Cardiac muscle cell (in vitro differentiated cells and primary cell): ENCODE data around the gene SAP30BP. TPM values are rescaled to one million over a fixed set of nuclear protein-coding genes. Genes with fewer than 3 reads are reported as not detected.

Experiments
- DNase-seq, 2 donors: peaks; one replicate each; pipeline versions ENCODE4 v3.0.0 to v3.0.0-alpha.2; 2010 to 2017; ENCODE audit warnings: low read depth in 1 of 2, low spot score in 1 of 2
- H3K27ac ChIP-seq: fragments of 200-600 bp; sonication (generic); 2 replicates; pipeline ENCODE4 v1.5.1; 2016
- H3K27me3 ChIP-seq: fragments of 200-600 bp; sonication (generic); 2 replicates; pipeline ENCODE4 v1.6.0; 2016; ENCODE audit warnings: control low read depth
- H3K36me3 ChIP-seq: fragments of 200-600 bp; sonication (generic); 2 replicates; pipeline ENCODE4 v1.5.1; 2016; ENCODE audit warnings: control low read depth
- H3K4me1 ChIP-seq: fragments of 200-600 bp; sonication (generic); 2 replicates; pipeline ENCODE4 v1.8.1; 2017; ENCODE audit warnings: low read depth, mild to moderate bottlenecking, mixed run types
- H3K4me3 ChIP-seq: fragments of 200-600 bp; sonication (generic); 2 replicates; pipeline ENCODE4 v1.5.1; 2016; ENCODE audit warnings: mild to moderate bottlenecking
- H3K9me3 ChIP-seq: fragments of 200-600 bp; sonication (generic); 2 replicates; pipeline ENCODE4 v1.5.1; 2017; ENCODE audit warnings: low read depth, mild to moderate bottlenecking, control low read depth
- polyA plus RNA-seq: library from polyadenylated mRNA; unstranded; fragments of >200 nt; fragmentation: Nextera tagmentation; extraction: Ambion mirVana; gene quantifications from 2 replicates; pipeline ENCODE4 v1.2.1, GENCODE V29; 2016
- total RNA-seq: library from RNA; depleted of rRNA; stranded (reverse); fragments of >200 nt; gene quantifications from 2 replicates; pipeline ENCODE4 v1.2.3, GENCODE V29; 2016
- TF ChIP-seq, protein P1 (sequence below): IDR thresholded peaks from 2 replicates; pipeline ENCODE4 v1.5.1; 2012; ENCODE audit warnings: low read depth, mild to moderate bottlenecking, low read length

Gene SAP30BP
- total and polyA plus RNA-seq, 2 experiments from 2014 or later = 50.8 to 106 TPM

DNA sequence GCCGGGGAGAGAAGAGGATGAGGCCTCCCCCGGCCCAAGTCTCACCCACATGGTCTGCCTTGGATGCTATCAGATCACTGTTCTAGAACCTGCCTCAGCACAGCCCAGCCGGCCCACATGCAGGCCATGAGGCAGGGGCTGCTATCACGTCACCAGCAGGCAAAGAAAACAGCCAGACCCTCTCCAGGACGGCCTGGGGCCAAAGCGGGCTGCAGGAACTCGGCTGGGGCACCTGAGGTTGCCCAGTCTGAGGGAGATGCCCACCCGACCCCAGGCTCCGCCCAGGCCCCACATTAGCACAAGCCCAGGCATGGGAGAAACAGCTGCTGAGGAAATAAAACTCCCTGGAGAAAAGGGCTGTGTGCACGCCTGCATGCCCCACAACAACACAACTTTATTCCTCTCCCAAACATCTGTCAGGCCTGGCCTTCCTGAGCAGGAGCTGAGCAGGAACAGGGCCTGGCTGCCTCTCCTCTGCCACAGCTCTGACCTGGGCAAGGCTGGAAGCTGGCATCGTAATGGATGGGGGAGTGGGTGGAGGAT is 40.6 kb upstream of the SAP30BP start:
- H3K27ac ChIP-seq = peak overlapping the region; percentile 28
- no peak for DNase-seq
- H3K27me3 ChIP-seq = no peaks in the 10 kb centered on the region
- H3K9me3 ChIP-seq = no peaks in the 10 kb centered on the region
- H3K4me3 ChIP-seq = no peak overlapping the region
- H3K4me1 ChIP-seq = peaks cover 5% of the 10 kb centered on the region
- TF ChIP-seq, protein P1, sequence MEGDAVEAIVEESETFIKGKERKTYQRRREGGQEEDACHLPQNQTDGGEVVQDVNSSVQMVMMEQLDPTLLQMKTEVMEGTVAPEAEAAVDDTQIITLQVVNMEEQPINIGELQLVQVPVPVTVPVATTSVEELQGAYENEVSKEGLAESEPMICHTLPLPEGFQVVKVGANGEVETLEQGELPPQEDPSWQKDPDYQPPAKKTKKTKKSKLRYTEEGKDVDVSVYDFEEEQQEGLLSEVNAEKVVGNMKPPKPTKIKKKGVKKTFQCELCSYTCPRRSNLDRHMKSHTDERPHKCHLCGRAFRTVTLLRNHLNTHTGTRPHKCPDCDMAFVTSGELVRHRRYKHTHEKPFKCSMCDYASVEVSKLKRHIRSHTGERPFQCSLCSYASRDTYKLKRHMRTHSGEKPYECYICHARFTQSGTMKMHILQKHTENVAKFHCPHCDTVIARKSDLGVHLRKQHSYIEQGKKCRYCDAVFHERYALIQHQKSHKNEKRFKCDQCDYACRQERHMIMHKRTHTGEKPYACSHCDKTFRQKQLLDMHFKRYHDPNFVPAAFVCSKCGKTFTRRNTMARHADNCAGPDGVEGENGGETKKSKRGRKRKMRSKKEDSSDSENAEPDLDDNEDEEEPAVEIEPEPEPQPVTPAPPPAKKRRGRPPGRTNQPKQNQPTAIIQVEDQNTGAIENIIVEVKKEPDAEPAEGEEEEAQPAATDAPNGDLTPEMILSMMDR = no peak
- no peaks in the 10 kb centered on the region for H3K36me3 ChIP-seq

DNA sequence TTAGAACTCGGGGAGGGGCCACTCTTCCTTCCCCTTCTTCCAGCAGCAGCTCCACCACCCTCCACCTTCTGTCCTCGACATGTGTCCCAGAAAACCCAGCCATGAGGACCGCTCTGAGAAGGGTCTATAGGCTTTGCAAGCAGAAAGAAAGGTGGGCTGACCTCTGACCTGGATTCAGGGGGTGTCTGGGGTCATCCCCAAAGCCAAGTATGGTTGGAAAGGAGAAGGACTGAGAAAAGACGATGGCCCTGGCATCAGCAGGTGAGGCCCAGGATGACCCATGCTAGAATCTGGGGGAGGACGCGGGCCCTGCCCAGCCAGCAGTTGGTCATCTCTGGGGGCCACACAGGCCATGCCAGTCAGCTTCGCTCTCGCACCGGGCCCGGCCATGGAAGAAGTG is 40.0 kb upstream of the SAP30BP start:
- Histone ChIP-seq H3K27ac (no peak overlapping the region), H3K4me3 (no peak overlapping the region), H3K36me3 (no peaks in the 10 kb centered on the region), H3K9me3 (no peaks in the 10 kb centered on the region), H3K27me3 (no peaks in the 10 kb centered on the region), H3K4me1 (peaks cover 5% of the 10 kb centered on the region)
- TF ChIP-seq, protein P1 = no peak
- DNase-seq = no peak

DNA sequence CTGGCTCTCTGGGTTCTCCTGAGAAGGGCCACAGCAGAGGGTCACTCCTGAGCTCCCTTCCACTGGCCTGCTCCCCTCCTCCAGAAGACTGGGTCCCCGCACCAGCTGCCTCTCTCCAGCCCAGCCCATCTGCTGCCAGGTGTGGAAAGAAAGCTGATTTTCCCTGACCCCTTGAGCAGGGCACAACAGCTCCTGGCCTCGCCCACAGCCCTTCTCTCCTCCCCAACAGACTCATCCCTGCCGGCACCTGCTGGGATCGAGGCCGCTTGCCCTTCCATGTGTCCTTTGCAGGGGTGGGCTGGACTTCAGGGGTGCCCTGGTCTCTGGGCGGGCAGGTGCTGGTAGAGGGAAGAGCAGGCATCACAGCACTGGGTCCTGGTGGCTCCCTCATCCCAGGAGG is 38.7 kb upstream of the SAP30BP start:
- DNase-seq = no peak

DNA sequence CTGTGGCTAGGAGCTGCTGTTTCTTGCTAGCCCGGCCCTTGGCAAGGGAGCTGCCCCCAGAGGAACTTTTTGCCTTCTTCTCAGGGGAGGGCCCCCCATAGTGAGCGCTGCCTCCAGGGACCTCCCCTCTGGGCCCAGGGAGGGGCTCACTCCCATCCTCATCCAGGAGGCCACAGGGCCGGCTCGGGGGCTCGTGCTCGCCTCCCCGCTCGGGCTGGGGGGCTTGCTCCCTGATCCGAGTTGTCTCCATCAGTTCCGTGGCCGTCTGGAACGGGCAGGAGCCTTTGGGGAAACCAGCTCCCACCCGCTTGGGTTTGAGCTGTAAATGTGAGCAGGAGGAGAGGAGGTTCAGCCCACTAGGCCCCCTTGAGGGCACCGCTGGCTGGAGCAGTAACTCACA is 38.0 kb upstream of the SAP30BP start:
- DNase-seq = no peak
- TF ChIP-seq, protein P1 = no peak
- H3K36me3 ChIP-seq = no peaks in the 10 kb centered on the region

More for the DNA sequence above, 38.7 kb upstream of the SAP30BP start:
- Histone ChIP-seq H3K4me1 (peaks cover 10% of the 10 kb centered on the region), H3K36me3 (no peaks in the 10 kb centered on the region), H3K9me3 (no peaks in the 10 kb centered on the region), H3K27ac (no peak overlapping the region), H3K27me3 (no peaks in the 10 kb centered on the region), H3K4me3 (no peak overlapping the region)
- TF ChIP-seq, protein P1 = no peak

DNA sequence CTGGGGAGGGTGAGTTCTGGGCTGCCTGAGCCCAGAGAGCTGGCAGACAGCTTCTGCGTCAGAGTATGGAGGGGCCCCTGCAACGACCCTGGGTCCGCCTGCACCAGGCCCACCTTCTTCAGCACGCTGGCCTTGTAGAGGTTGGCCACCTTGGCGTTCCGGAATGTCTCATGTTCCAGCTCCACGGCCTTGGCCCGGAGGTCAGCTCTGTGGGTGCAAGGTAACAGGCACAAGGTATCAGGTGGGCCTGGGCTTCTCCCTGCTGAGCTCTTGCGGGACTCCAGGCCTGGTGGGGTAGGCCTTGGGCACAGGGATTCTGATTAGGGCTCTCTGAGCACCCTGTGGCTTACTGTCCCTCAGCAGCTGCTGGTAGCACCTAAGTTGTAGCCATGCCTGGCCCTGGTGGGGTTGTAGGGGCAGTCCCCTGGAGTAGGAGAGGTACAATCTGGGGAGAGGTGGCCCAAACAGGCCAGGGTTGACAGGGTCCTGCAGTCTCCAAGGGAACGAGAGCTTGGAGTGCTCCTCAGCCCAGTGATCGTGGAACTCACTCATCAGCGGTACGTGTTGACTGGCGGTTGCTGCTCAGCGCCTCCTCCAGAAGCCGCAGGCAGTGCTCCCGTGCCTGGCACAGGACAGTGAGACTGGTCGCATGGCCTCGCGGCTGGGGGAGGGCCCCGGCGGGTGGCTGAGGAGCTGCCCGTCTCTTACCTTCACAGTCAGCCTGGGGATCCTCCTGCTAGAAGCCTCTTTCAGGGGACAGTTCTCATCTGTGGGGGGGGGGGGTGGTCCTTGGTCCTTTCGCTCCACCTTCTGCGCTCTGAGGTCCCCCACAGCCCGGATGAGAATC is 36.8 kb upstream of the SAP30BP start:
- DNase-seq = no peak
- no peak overlapping the region for H3K27ac ChIP-seq
- H3K4me1 ChIP-seq = peaks cover 21% of the 10 kb centered on the region
- H3K36me3 ChIP-seq = no peaks in the 10 kb centered on the region
- H3K9me3 ChIP-seq = no peaks in the 10 kb centered on the region
- TF ChIP-seq, protein P1 = no peak
- H3K27me3 ChIP-seq = no peaks in the 10 kb centered on the region
- H3K4me3 ChIP-seq = no peak overlapping the region

More for the DNA sequence above, 38.0 kb upstream of the SAP30BP start:
- Histone ChIP-seq H3K4me1 (peaks cover 16% of the 10 kb centered on the region), H3K27me3 (no peaks in the 10 kb centered on the region), H3K27ac (no peak overlapping the region), H3K4me3 (no peak overlapping the region), H3K9me3 (no peaks in the 10 kb centered on the region)
